Measurements from ENCODE around the gene MACROD2.

MACROD2 gene

DNA sequence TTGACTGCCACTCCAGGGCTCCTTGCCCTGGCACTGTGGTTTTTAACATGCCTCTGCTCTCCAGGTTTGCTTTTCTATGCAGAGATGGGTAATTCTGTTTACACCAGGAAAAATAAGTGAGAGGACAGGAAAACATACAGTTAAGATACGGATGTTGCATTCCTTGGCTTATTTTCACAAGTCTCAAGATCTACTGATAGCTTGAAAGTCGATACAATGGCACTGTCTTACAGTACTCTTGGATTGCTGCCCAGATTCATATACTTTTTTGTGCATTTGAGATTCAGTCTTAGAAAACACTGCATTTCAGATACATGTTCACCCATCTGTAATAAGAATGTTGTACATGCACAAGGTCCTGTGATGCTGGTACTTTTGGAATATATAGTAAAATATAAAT lies 501.7 kb downstream of the MACROD2 start:
- TF ChIP-seq, protein P1, sequence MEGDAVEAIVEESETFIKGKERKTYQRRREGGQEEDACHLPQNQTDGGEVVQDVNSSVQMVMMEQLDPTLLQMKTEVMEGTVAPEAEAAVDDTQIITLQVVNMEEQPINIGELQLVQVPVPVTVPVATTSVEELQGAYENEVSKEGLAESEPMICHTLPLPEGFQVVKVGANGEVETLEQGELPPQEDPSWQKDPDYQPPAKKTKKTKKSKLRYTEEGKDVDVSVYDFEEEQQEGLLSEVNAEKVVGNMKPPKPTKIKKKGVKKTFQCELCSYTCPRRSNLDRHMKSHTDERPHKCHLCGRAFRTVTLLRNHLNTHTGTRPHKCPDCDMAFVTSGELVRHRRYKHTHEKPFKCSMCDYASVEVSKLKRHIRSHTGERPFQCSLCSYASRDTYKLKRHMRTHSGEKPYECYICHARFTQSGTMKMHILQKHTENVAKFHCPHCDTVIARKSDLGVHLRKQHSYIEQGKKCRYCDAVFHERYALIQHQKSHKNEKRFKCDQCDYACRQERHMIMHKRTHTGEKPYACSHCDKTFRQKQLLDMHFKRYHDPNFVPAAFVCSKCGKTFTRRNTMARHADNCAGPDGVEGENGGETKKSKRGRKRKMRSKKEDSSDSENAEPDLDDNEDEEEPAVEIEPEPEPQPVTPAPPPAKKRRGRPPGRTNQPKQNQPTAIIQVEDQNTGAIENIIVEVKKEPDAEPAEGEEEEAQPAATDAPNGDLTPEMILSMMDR (conservative IDR thresholded peaks at IDR 0.05; ENCODE audit: low read depth) = no peak
- no peak for DNase-seq (ENCODE audit: low spot score)
- H3K27ac ChIP-seq = no peak overlapping the region
- POLR2A ChIA-PET (ENCODE audit: low non-redundant PET) = no interaction called here
- CTCF ChIA-PET = no interaction called here

DNA sequence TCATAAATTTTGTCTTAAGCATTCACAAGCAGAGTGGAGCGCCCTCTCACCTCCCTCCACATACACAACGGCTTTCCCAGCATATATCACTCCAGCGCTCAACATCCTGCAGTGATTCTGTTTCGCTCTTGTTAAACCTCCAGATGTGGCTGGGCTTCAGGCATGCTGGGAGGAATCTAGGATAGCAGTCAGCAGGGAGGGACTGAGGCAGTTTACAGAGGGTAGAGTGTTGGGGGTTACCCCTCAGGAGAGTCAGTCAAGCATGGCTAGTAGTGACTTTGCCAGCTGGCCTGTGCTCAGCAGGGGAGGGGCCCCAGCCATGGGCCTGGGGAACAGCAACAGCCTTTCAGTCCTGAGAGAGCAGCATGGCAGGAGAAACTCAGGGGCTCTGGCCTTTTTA lies 503.5 kb downstream of the MACROD2 start:
- TF ChIP-seq, protein P1 (conservative IDR thresholded peaks at IDR 0.05; ENCODE audit: low read depth) = no peak
- CTCF ChIA-PET = no interaction called here
- DNase-seq (ENCODE audit: low spot score) = no peak
- POLR2A ChIA-PET (ENCODE audit: low non-redundant PET) = no interaction called here
- H3K27ac ChIP-seq = no peak overlapping the region

DNA sequence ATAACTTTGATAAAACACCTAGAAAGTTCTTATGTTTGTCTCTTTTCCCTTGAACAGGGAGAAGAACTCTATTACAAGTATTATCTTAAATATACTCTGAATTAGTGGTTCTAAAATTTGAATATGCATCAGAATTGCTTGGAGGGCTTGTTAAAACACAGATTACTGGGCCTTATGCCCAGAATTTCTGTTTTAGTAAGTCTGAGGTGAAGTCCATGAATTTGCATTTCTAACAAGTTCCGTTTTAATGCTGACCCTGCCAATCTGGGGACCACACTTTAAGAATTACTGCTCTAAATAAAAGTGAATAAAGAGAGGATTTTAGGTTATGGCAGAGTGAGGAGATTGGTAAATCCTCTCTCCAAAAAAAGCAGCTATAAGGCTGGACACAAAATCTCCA lies 510.2 kb downstream of the MACROD2 start:
- POLR2A ChIA-PET (ENCODE audit: low non-redundant PET) = no interaction called here

DNA sequence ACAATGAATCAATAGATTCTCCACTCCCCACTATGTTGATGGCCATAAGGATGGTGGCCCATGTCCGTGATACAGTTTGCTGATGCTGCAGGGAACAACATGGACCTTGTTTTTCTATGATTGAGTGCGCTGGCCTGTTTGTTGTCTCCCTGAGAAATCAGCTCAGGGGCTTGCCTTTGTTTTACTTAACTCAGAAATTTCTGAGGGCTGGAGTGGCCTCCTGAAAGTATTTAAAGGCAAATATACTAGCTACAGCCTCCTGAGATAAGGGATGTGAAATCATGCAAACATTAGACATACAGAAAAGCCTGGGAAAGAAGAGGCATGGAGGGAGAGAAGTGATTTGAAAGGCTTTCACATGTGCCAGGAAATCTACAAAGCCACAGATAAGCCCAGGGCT lies 512.4 kb downstream of the MACROD2 start:
- ChIA-PET POLR2A (ENCODE audit: low non-redundant PET) (no interaction called here), CTCF (no interaction called here)
- TF ChIP-seq, protein P1 (conservative IDR thresholded peaks at IDR 0.05; ENCODE audit: low read depth) = no peak

More for the DNA sequence above, 510.2 kb downstream of the MACROD2 start:
- DNase-seq (ENCODE audit: low spot score) = no peak
- no peak overlapping the region for H3K27ac ChIP-seq
- CTCF ChIA-PET = no interaction called here
- TF ChIP-seq, protein P1 (conservative IDR thresholded peaks at IDR 0.05; ENCODE audit: low read depth) = no peak

DNA sequence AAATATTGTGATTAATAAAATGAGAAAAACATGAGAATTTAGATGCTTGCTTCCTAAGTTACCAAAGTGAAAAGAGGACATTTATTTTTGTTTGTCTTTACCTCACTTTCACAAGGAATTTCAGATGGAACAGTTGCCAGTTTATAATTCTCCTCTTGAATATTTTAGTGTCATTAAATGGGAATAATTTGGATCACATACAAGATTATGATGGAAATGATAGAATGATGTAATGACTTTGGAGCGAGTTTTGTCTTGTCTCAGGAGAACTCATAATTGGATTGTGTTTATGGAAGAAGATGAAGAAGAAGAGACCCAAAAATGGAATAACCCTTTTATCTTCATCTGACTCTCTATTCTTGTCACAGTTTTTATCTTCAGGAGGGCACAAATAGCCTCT lies 515.0 kb downstream of the MACROD2 start:
- TF ChIP-seq, protein P1 (conservative IDR thresholded peaks at IDR 0.05; ENCODE audit: low read depth) = no peak
- DNase-seq (ENCODE audit: low spot score) = no peak
- POLR2A ChIA-PET (ENCODE audit: low non-redundant PET) = no interaction called here
- CTCF ChIA-PET = no interaction called here
- H3K27ac ChIP-seq = no peak overlapping the region

More for the DNA sequence above, 512.4 kb downstream of the MACROD2 start:
- DNase-seq (ENCODE audit: low spot score) = no peak
- no peak overlapping the region for H3K27ac ChIP-seq

DNA sequence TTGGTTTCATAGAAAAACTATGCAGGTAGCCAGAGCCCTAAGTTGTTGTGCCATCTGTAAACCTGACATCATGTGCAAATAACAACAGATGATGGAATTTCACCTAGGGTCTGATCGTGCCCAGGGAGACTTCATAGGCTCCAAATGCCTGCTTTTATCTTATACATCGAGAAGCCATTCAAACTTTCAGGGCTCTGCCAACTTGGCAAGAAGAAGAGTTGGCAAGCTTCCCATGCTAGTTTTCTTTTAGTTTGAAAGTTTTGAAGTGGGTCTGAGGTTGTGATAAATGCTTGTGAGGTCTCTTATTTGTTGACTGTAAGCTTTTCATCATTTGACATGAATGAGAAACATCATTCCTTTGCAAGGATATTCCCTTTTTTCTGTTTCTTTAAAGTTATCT lies 517.5 kb downstream of the MACROD2 start:
- ChIA-PET POLR2A (ENCODE audit: low non-redundant PET) (no interaction called here), CTCF (no interaction called here)
- H3K27ac ChIP-seq = no peak overlapping the region
- TF ChIP-seq, protein P1 (conservative IDR thresholded peaks at IDR 0.05; ENCODE audit: low read depth) = no peak
- DNase-seq (ENCODE audit: low spot score) = no peak

GRCh38 chr20:14518648-14519047 lies 523.3 kb downstream of the MACROD2 start:
- POLR2A ChIA-PET (ENCODE audit: low non-redundant PET) = no interaction called here
- no peak for DNase-seq (ENCODE audit: low spot score)
- TF ChIP-seq, protein P1 (conservative IDR thresholded peaks at IDR 0.05; ENCODE audit: low read depth) = no peak
- no peak overlapping the region for H3K27ac ChIP-seq
- CTCF ChIA-PET = no interaction called here
